AG09319 (cell line): ENCODE data around the gene SNORC.

Experiments used
- DNase-seq: peaks from one replicate; pipeline ENCODE4 v3.0.0-alpha.2; 2010; ENCODE audit warnings: low read depth; ENCODE audit errors: extremely low read depth
- TF ChIP-seq, protein P1 (sequence below): IDR thresholded peaks from 2 replicates; pipeline ENCODE4 v1.5.1; 2011; ENCODE audit warnings: low read depth, mild to moderate bottlenecking, inconsistent platforms, low read length, moderate library complexity

SNORC gene

GRCh38 chr2:232892221-232892620 lies 22.2 kb downstream of the SNORC start:
- TF ChIP-seq, protein P1, sequence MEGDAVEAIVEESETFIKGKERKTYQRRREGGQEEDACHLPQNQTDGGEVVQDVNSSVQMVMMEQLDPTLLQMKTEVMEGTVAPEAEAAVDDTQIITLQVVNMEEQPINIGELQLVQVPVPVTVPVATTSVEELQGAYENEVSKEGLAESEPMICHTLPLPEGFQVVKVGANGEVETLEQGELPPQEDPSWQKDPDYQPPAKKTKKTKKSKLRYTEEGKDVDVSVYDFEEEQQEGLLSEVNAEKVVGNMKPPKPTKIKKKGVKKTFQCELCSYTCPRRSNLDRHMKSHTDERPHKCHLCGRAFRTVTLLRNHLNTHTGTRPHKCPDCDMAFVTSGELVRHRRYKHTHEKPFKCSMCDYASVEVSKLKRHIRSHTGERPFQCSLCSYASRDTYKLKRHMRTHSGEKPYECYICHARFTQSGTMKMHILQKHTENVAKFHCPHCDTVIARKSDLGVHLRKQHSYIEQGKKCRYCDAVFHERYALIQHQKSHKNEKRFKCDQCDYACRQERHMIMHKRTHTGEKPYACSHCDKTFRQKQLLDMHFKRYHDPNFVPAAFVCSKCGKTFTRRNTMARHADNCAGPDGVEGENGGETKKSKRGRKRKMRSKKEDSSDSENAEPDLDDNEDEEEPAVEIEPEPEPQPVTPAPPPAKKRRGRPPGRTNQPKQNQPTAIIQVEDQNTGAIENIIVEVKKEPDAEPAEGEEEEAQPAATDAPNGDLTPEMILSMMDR: no peak
- no peak for DNase-seq

DNA sequence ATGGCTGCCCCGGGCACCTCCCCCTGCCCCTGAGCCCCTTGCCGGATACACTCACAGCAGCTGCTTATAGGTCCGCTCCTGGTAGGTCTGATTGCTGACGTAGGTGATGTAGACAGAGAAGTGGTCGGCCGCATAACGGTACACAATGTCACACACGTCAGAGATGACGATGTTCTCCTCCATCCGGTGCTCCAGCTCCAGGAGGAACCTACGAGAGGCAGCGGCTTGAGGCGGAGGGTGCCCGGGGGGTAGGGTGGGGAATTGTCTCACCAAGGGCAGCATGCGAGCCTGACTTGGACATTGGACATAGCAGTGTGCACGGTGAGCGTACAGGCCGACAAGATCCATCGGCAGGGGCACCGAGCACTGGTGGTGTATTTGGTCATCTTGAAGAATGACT lies 22.8 kb downstream of the SNORC start:
- TF ChIP-seq, protein P1: no peak
- no peak for DNase-seq

GRCh38 chr2:232893834-232894233 lies 23.8 kb downstream of the SNORC start:
- TF ChIP-seq, protein P1: no peak
- no peak for DNase-seq

- TF ChIP-seq, protein P1: no peak
- no peak for DNase-seq
These were observed 24.2 kb downstream of the SNORC start for GRCh38 chr2:232894251-232894650.

DNA sequence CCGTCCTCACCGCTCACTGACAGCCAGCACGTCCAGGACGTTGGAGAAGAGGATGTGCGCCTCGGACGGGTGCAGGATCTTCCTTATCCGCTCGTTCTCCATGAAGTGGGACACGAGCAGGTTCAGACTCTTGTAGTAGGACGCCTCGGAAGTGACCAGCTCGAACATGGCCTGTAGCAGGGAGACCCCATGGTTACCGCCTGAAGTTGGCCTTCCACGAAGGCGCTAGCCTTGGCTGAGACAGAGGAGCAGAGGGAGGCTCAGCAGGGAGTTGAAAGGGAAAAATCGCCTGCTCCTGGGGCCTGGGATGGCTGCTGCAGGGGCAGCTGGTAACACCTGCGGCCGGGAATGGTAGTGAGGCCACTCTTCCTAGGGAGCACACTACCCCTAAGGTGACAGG lies 24.7 kb downstream of the SNORC start:
- TF ChIP-seq, protein P1: no peak
- DNase-seq: no peak

DNA sequence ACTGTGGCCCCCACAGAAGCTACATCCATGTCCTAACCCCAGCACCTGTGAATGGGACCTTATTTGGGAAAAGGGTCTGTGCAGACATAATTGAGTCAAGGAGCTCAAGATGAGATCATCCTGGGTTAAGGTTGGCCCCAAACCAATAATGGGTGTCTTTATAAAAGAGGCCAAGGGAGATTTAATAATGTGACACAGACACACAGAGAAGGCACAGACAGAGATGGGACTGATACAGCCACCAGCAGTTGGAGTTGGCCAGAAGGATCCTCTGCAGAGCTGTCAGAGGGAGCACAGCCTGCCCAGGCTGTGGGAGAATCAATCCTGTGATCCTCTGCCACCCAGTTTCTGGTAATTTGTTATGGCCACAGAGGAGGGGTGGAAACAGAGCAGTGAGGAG lies 26.0 kb downstream of the SNORC start:
- no peak for DNase-seq
- TF ChIP-seq, protein P1: no peak

- DNase-seq: no peak
- TF ChIP-seq, protein P1: no peak
These were observed 26.9 kb downstream of the SNORC start for GRCh38 chr2:232896720-232897597.
